HCT116 (cell line): ENCODE results near the gene ZNF197. TPM values are rescaled to one million over a fixed set of nuclear protein-coding genes. Genes with fewer than 3 reads are reported as not detected.

Source experiments
- ATAC-seq: fragments of 200-7000 bp; cut with Tn5 transposase; 2 replicates; pipeline ENCODE4 v1.9.1; 2020; ENCODE audit warnings: mild to moderate bottlenecking, moderate library complexity
- BruUV-seq: library from RNA; stranded (reverse); fragments of 400-500 nt; replicated peaks from 2 replicates; lab custom pipeline; 2021; lab: Mats Ljungman, UMichigan
- CTCF ChIA-PET: fragments of 300-600 bp; sonication (Branson Sonifier 250); formaldehyde crosslinking; loops from one replicate; lab custom pipeline; 2021; ENCODE audit warnings: antibody characterized with exemption; lab: Charles Lee
- POLR2A ChIA-PET: fragments of 300-600, 350-600 bp; sonication (Branson Sonifier 250); formaldehyde crosslinking; loops from one replicate; lab custom pipeline; 2021; ENCODE audit warnings: antibody characterized with exemption; lab: Charles Lee
- RAD21 ChIA-PET, 2 experiments: fragments of 300-600 bp; sonication (Branson Sonifier 250); formaldehyde crosslinking; loops; one replicate each; lab custom pipeline; 2023; ENCODE audit warnings: low total read pairs in 2 of 2; ENCODE audit not compliant: uncharacterized antibody in 2 of 2, unreplicated experiment in 2 of 2, low non-redundant PET in 1 of 2; lab: Charles Lee
- DNase-seq: peaks from one replicate; pipeline ENCODE4 v3.0.0-alpha.2; 2010; ENCODE audit warnings: low read depth, low spot score
- H2AFZ ChIP-seq: fragments of 200-600 bp; shearing (Covaris generic), sonication (generic); 2 replicates; pipeline ENCODE4 v1.6.1; 2017; ENCODE audit warnings: low read depth, mixed run types, mixed read lengths, antibody characterized with exemption, low read length; ENCODE audit not compliant: poor library complexity, severe bottlenecking
- H3K27ac ChIP-seq: 2 replicates; pipeline ENCODE4 v1.5.1; 2012; ENCODE audit warnings: low read depth, low read length
- H3K27me3 ChIP-seq: fragments of 200-600 bp; sonication (generic); 2 replicates; pipeline ENCODE4 v1.6.1; 2016; ENCODE audit warnings: mixed run types, low read length, mixed read lengths; ENCODE audit not compliant: insufficient read depth
- H3K36me3 ChIP-seq, 2 experiments: fragments of 200-500 bp in 1 of 2; fragments of 200-600 bp in 1 of 2; sonication (Bioruptor generic) in 1 of 2; sonication (generic) in 1 of 2; 2 replicates each; pipeline versions ENCODE4 v1.5.1 to v1.6.1; 2014 to 2016; ENCODE audit warnings: low read length in 2 of 2, inconsistent platforms in 1 of 2, mixed read lengths in 1 of 2, mixed run types in 1 of 2; ENCODE audit not compliant: insufficient read depth in 2 of 2, control insufficient read depth in 1 of 2
- H3K4me1 ChIP-seq, 2 experiments: fragments of 200-600 bp in 1 of 2; sonication (generic) in 1 of 2; 2 replicates each; pipeline versions ENCODE4 v1.5.1 to v1.6.1; 2012 to 2017; ENCODE audit warnings: low read length in 2 of 2, inconsistent platforms in 1 of 2, mild to moderate bottlenecking in 1 of 2, mixed read lengths in 1 of 2, mixed run types in 1 of 2, moderate library complexity in 1 of 2; ENCODE audit not compliant: insufficient read depth in 2 of 2, control insufficient read depth in 1 of 2
- H3K4me2 ChIP-seq: fragments of 200-600 bp; sonication (generic); 2 replicates; pipeline ENCODE4 v1.6.1; 2017; ENCODE audit warnings: mixed run types, low read length, mixed read lengths
- H3K4me3 ChIP-seq, 2 experiments: fragments of 200-600 bp in 1 of 2; sonication (generic) in 1 of 2; replicated peaks in 1 of 2; 2 replicates each; pipeline ENCODE4 v1.5.1; 2011 to 2016; ENCODE audit warnings: low read length in 2 of 2, control low read depth in 1 of 2, low read depth in 1 of 2, mild to moderate bottlenecking in 1 of 2, mixed read lengths in 1 of 2, mixed run types in 1 of 2
- H3K79me2 ChIP-seq: fragments of 200-600 bp; sonication (generic); 2 replicates; pipeline ENCODE4 v1.6.1; 2017; ENCODE audit warnings: mild to moderate bottlenecking, mixed run types, low read length, moderate library complexity, mixed read lengths; ENCODE audit not compliant: insufficient read depth
- H3K9ac ChIP-seq: fragments of 200-600 bp; sonication (generic); 2 replicates; pipeline ENCODE4 v1.6.1; 2016; ENCODE audit warnings: low read length, mixed read lengths
- H3K9me2 ChIP-seq: fragments of 200-600 bp; sonication (generic), shearing (Covaris generic); 2 replicates; pipeline ENCODE4 v1.6.1; 2017; ENCODE audit warnings: mixed run types, mild to moderate bottlenecking, moderate library complexity; ENCODE audit not compliant: insufficient read depth
- H3K9me3 ChIP-seq, 2 experiments: fragments of 200-500 bp in 1 of 2; fragments of 200-600 bp in 1 of 2; sonication (Bioruptor generic) in 1 of 2; sonication (generic) in 1 of 2; 2 replicates each; pipeline ENCODE4 v1.6.1; 2014 to 2017; ENCODE audit warnings: low read length in 2 of 2, mixed read lengths in 2 of 2, inconsistent platforms in 1 of 2, low read depth in 1 of 2, mild to moderate bottlenecking in 1 of 2, mixed run types in 1 of 2, moderate library complexity in 1 of 2; ENCODE audit not compliant: control insufficient read depth in 1 of 2, insufficient read depth in 1 of 2
- H4K20me1 ChIP-seq: fragments of 200-600 bp; sonication (generic), shearing (Covaris generic); 2 replicates; pipeline ENCODE4 v1.6.1; 2017; ENCODE audit warnings: mixed run types, mild to moderate bottlenecking, moderate library complexity; ENCODE audit not compliant: insufficient read depth
- ATF3 ChIP-seq: IDR thresholded peaks from 2 replicates; pipeline ENCODE4 v1.6.1; 2012
- CBX3 ChIP-seq: IDR thresholded peaks from 2 replicates; pipeline ENCODE4 v1.6.1; 2012; ENCODE audit warnings: low read depth
- CEBPB ChIP-seq: IDR thresholded peaks from 2 replicates; pipeline ENCODE4 v1.6.1; 2012; ENCODE audit warnings: low read depth
- FOSL1 ChIP-seq: IDR thresholded peaks from 2 replicates; pipeline ENCODE4 v1.6.1; 2012; ENCODE audit warnings: low read depth
- MAX ChIP-seq: IDR thresholded peaks from 2 replicates; pipeline ENCODE4 v1.6.1; 2012
- POLR2A ChIP-seq: IDR thresholded peaks from 2 replicates; pipeline ENCODE4 v1.7.0; 2011; ENCODE audit warnings: borderline replicate concordance; ENCODE audit not compliant: insufficient read depth, insufficient read length; ENCODE audit errors: extremely low read depth
- POLR2AphosphoS5 ChIP-seq: IDR thresholded peaks from 2 replicates; pipeline ENCODE4 v1.6.1; 2011; ENCODE audit warnings: mild to moderate bottlenecking, low read depth, low read length, moderate library complexity
- RAD21 ChIP-seq: IDR thresholded peaks from 2 replicates; pipeline ENCODE4 v1.6.1; 2012; ENCODE audit warnings: low read depth, mild to moderate bottlenecking
- REST ChIP-seq: IDR thresholded peaks from 2 replicates; pipeline ENCODE4 v1.6.1; 2012; ENCODE audit warnings: low read depth
- SP1 ChIP-seq: IDR thresholded peaks from 2 replicates; pipeline ENCODE4 v1.6.1; 2012; ENCODE audit warnings: low read depth
- SRF ChIP-seq: IDR thresholded peaks from 2 replicates; pipeline ENCODE4 v1.6.1; 2012; ENCODE audit warnings: low read depth
- TCF7L2 ChIP-seq: IDR thresholded peaks from 2 replicates; pipeline ENCODE4 v1.7.0; 2011; ENCODE audit warnings: borderline replicate concordance, inconsistent platforms; ENCODE audit not compliant: insufficient read depth, insufficient read length; ENCODE audit errors: extremely low read depth
- YY1 ChIP-seq: IDR thresholded peaks from 2 replicates; pipeline ENCODE4 v1.6.1; 2011; ENCODE audit warnings: low read length, low read depth, moderate library complexity, mild to moderate bottlenecking; ENCODE audit not compliant: insufficient replicate concordance; ENCODE audit errors: extremely low read depth
- ZBTB33 ChIP-seq: IDR thresholded peaks from 2 replicates; pipeline ENCODE4 v1.6.1; 2011; ENCODE audit warnings: mild to moderate bottlenecking, low read length, moderate library complexity; ENCODE audit not compliant: insufficient replicate concordance; ENCODE audit errors: extremely low read depth
- ZFX ChIP-seq: fragments of 450-650 bp; IDR thresholded peaks from 2 replicates; pipeline ENCODE4 v1.6.1; 2017
- intact Hi-C: fragments of 100-400 bp; cut with micrococcal nuclease; formaldehyde crosslinking; loops from 2 replicates; pipeline ENCODE4 v1.10.0; 2022
- total RNA-seq: library from RNA; stranded (reverse); gene quantifications from one replicate; pipeline ENCODE4 v1.2.1, GENCODE V29; 2021; ENCODE audit not compliant: unreplicated experiment

ZNF197 gene
- total RNA-seq, 1 experiment from 2014 or later: 16.5 TPM

GRCh38 chr3:44628716-44629115, 3.9 kb downstream of the ZNF197 start (continued):
- no peak for TF ChIP-seq ATF3
- TF ChIP-seq SRF: no peak
- TF ChIP-seq, all 23 proteins: peak for 0

GRCh38 chr3:44632193-44632592, 7.4 kb downstream of the ZNF197 start:
- Histone ChIP-seq H3K4me1 (no peaks in the 10 kb centered on the region), H3K79me2 (peaks cover 36% of the 10 kb centered on the region), H2AFZ (no peak overlapping the region), H3K27me3 (no peaks in the 10 kb centered on the region), H3K9me2 (no peaks in the 10 kb centered on the region), H3K27ac (no peak overlapping the region), H3K9me3 (no peaks in the 10 kb centered on the region; a peak in 1 of 4 replicates), H3K4me2 (no peak overlapping the region), H3K9ac (no peak overlapping the region), H3K4me3 (no peak overlapping the region), H3K36me3 (peaks cover 34 to 40% of the 10 kb centered on the region in 2 experiments), H4K20me1 (no peaks in the 10 kb centered on the region)
- no peak for ATAC-seq
- intact Hi-C loops: no loop called here
- ChIA-PET POLR2A (no interaction called here), CTCF (no interaction called here), RAD21 (no interaction called here)
- no TSS peak for BruUV-seq
- TF ChIP-seq POLR2A (no peak), POLR2AphosphoS5 (no peak), CEBPB (no peak), REST (no peak), RAD21 (no peak), CBX3 (no peak), SP1 (no peak), MAX (no peak), ZFX (no peak), ZBTB33 (no peak), FOSL1 (no peak), YY1 (no peak), TCF7L2 (no peak)
- no peak for DNase-seq
